MCF 10A (cell line): ENCODE results near the gene STAMBPL1. TPM values are rescaled to one million over a fixed set of nuclear protein-coding genes. Genes with fewer than 3 reads are reported as not detected.

Experiments used
- BruUV-seq: library from RNA; stranded (reverse); fragments of 400-500 nt; replicated peaks from 2 replicates; lab custom pipeline; 2021; lab: Mats Ljungman, UMichigan
- CTCF ChIA-PET: fragments of 300-600 bp; sonication (Branson Sonifier 250); formaldehyde crosslinking; extraction: SDS; loops from one replicate; lab custom pipeline; 2021; ENCODE audit warnings: antibody characterized with exemption, inconsistent platforms; lab: Yijun Ruan, JAX
- POLR2A ChIA-PET: fragments of 300-600, 350-650 bp; sonication (Branson Sonifier 250); formaldehyde crosslinking; extraction: SDS; loops from one replicate; lab custom pipeline; 2020; ENCODE audit warnings: antibody characterized with exemption, inconsistent platforms; lab: Yijun Ruan, JAX
- DNase-seq: peaks from one replicate; pipeline ENCODE4 v3.0.0-alpha.2; 2018; ENCODE audit not compliant: unreplicated experiment
- H3K27ac Mint-ChIP-seq: one replicate; pipeline ENCODE4 v1.8.0; 2022; ENCODE audit warnings: mild to moderate bottlenecking, low read depth, mixed read lengths; ENCODE audit not compliant: unreplicated experiment
- H3K27me3 Mint-ChIP-seq: one replicate; pipeline ENCODE4 v1.8.0; 2022; ENCODE audit warnings: mixed read lengths; ENCODE audit not compliant: insufficient read depth, unreplicated experiment
- H3K36me3 Mint-ChIP-seq: one replicate; pipeline ENCODE4 v1.8.0; 2022; ENCODE audit warnings: mild to moderate bottlenecking, moderate library complexity, mixed read lengths; ENCODE audit not compliant: insufficient read depth, unreplicated experiment
- H3K4me1 Mint-ChIP-seq: one replicate; pipeline ENCODE4 v1.8.0; 2022; ENCODE audit warnings: mixed read lengths; ENCODE audit not compliant: insufficient read depth, unreplicated experiment
- H3K4me3 Mint-ChIP-seq: one replicate; pipeline ENCODE4 v1.8.0; 2022; ENCODE audit warnings: mild to moderate bottlenecking, moderate library complexity, mixed read lengths; ENCODE audit not compliant: unreplicated experiment
- H3K9me3 Mint-ChIP-seq: one replicate; pipeline ENCODE4 v1.8.0; 2022; ENCODE audit warnings: mixed read lengths; ENCODE audit not compliant: unreplicated experiment
- CTCF ChIP-seq: fragments of 200-600 bp; IDR thresholded peaks from one replicate; pipeline ENCODE4 v1.8.0; 2022; ENCODE audit warnings: antibody characterized with exemption, mild to moderate bottlenecking; ENCODE audit not compliant: unreplicated experiment
- intact Hi-C: fragments of 100-400 bp; cut with micrococcal nuclease; formaldehyde crosslinking; loops from 2 replicates; pipeline ENCODE4 v1.14.1; 2022
- total RNA-seq: library from RNA; stranded (reverse); gene quantifications from 2 replicates; pipeline ENCODE4 v1.2.3, GENCODE V29; 2022

STAMBPL1 gene
- total RNA-seq, 1 experiment from 2014 or later = 29.2 TPM

- no peaks in the 10 kb centered on the region for H3K9me3 Mint-ChIP-seq
- ChIA-PET CTCF (interaction anchor here (0.6 to 2.4 kb wide), 6 partner anchors 13 to 449 kb away, joined by 3 to 21 read pairs (median 4); no protein-coding TSS in a partner anchor), POLR2A (interaction anchor here (1.0 to 1.6 kb wide), 7 partner anchors 12 to 70 kb away, joined by 4 to 7 read pairs (median 5); partner anchors contain the start of genes FAS and STAMBPL1)
- H3K27me3 Mint-ChIP-seq = no peaks in the 10 kb centered on the region
- BruUV-seq = no TSS peak
- peak; percentile 36 for DNase-seq
- intact Hi-C loops = no loop called here
- H3K4me1 Mint-ChIP-seq = peaks cover 11% of the 10 kb centered on the region
- H3K4me3 Mint-ChIP-seq = no peak overlapping the region
- no peak for TF ChIP-seq CTCF
- peaks cover 21% of the 10 kb centered on the region for H3K36me3 Mint-ChIP-seq
- H3K27ac Mint-ChIP-seq = no peak overlapping the region
Measured at GRCh38 chr10:88920198-88920597, 40.2 kb downstream of the STAMBPL1 start.

GRCh38 chr10:88920986-88921593 lies 41.0 kb downstream of the STAMBPL1 start:
- no peaks in the 10 kb centered on the region for H3K27me3 Mint-ChIP-seq
- no TSS peak for BruUV-seq
- no peak for DNase-seq
- H3K9me3 Mint-ChIP-seq = no peaks in the 10 kb centered on the region
- H3K4me3 Mint-ChIP-seq = no peak overlapping the region
- TF ChIP-seq CTCF = no peak
- intact Hi-C loops = no loop called here
- ChIA-PET POLR2A (interaction anchor here (1.0 to 1.6 kb wide), 7 partner anchors 12 to 42 kb away, joined by 3 to 7 read pairs (median 5); partner anchors contain the start of gene STAMBPL1), CTCF (interaction anchor here (0.5 to 2.4 kb wide), 4 partner anchors 13 to 351 kb away, joined by 3 to 21 read pairs (median 4); no protein-coding TSS in a partner anchor)
- peaks cover 21% of the 10 kb centered on the region for H3K36me3 Mint-ChIP-seq
- H3K4me1 Mint-ChIP-seq = peaks cover 12% of the 10 kb centered on the region
- H3K27ac Mint-ChIP-seq = no peak overlapping the region

- CTCF ChIA-PET = interaction anchor here (1.9 to 2.4 kb wide), 2 partner anchors 12 to 16 kb away, joined by 5 to 21 read pairs; no protein-coding TSS in a partner anchor
- H3K27ac Mint-ChIP-seq = no peak overlapping the region
- intact Hi-C loops = no loop called here
Measured at GRCh38 chr10:88922041-88922440, 42.0 kb downstream of the STAMBPL1 start.

More at GRCh38 chr10:88922041-88922440, 42.0 kb downstream of the STAMBPL1 start:
- DNase-seq = no peak
- Mint-ChIP-seq H3K4me3 (no peak overlapping the region), H3K9me3 (no peaks in the 10 kb centered on the region), H3K36me3 (peaks cover 21% of the 10 kb centered on the region), H3K27me3 (no peaks in the 10 kb centered on the region), H3K4me1 (peaks cover 21% of the 10 kb centered on the region)
- POLR2A ChIA-PET = interaction anchor here (0.6 kb wide), 1 partner anchor 36 kb away, joined by 3 read pairs; no protein-coding TSS in a partner anchor
- BruUV-seq = no TSS peak
- no peak for TF ChIP-seq CTCF
